ENCODE results near the gene LHX2.

The LHX2 gene

DNA sequence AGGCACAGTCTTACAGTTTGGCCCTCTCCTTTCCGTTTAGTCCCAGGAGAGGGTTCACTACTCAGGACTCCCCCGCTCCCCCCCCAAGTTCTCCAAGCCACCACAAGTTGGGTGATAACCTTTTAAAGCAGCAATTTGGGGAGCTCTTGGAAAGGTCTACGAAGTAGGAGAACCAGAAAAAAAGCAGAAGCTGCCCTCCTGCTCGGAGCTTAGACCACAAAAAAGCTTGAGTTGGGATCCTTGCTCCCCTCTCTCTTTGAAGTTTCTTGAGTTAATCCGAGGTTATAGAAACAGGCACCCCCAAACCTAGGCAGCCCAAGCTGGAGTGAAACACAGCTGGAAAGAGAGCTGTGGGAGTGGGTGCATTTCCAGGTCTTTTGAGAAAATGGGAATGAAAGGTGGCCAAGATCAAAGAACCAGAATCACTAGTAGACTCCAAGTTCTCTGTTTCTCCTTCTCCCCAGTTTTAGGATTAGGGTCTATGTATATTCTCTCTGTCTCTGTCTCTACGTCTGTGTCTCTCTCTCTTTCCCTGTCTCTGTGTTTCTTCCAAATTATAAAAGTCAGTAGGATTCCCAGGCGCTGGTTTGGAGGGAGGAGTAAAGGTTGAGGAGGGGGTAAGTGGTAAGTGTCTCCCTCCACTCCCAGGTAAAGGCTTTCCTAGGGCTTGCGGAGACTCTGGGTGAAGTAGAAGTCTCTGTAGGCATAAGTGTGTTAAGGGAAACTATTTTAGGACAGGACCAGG is 2.8 kb downstream of the LHX2 start:
- no peak for DNase-seq

DNA sequence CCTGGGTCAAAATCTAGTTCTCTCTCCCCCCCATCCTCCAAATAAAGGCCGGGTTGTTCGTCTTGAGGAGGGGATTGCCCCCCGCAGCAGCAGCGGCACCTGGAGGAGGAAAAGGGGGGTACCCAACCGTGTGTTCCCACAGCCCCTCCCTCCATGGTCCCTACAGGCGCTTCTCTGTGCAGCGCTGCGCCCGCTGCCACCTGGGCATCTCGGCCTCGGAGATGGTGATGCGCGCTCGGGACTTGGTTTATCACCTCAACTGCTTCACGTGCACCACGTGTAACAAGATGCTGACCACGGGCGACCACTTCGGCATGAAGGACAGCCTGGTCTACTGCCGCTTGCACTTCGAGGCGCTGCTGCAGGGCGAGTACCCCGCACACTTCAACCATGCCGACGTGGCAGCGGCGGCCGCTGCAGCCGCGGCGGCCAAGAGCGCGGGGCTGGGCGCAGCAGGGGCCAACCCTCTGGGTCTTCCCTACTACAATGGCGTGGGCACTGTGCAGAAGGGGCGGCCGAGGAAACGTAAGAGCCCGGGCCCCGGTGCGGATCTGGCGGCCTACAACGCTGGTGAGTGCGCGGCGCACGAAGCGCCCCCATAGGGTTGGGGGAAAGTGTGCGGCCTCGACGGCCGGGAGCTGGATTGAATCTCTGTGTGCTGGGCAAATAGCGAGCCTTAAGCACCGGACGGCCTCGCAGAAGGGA is 3.5 kb downstream of the LHX2 start:
- DNase-seq: no peak

DNA sequence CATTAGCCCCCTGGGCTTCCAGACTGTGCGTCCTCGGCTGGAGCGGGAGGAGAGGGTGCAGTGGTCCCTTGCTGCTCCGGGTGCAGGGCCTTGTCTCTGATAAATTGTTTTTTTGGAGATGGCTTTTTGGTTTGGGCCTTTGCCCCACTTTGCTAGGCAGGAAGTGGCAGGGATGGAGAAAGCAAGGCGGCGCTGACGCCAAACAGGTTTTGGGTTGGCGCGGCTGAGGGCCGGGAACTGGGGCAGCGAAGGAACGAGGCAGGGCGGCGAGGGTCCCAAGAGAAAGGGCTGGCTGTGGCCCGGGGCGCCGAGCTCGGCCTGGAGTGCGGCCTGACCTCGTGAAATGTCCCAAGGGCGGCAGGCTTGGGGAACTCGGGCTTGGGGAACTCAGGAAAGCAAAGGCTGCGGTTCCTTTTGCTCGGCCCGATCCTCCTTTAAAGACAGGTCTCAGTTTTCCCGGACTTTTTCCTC is 4.1 kb downstream of the LHX2 start:
- no peak for DNase-seq

DNA sequence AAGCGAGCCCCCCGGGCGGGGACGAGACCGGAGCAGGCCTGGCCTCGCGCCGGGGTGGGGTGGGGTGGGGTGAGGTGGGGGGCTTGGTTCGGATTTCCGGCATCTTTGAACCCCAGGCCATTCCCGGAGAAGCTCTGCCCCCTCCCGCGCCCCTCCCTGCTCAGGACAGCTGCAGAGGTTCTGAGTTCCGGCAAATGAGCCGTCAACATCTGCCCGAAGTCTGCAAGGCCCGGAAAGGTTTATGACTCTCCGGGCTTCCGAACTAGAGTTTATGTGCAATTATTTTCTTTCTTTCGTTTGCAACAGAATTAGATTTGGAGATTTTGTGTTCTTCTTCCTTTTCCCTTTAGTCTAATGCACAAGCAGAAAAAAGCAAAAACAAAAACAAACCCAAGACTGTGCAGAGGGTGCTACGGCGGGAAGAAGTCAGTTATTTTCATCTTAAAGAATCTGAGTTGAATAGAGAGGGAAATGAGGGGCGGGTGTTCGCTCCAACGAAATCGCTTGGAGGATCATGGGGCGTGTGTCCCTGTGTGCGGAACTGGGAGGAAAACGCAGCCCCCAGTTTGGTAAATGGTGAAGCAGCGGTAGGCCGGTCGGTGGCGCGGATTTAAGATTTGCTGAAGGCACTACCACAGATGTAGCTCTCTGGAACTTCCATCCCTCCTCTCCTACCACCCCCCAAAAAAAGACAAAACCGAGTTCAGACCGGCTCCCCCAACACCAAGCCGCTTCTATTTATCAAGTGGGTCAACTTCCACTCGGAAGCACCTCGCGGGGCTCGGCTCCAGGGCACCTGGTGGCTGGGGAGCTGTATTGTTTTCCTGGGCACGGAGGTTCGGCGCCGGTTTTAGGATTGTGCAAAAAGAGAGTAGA is 4.8 kb downstream of the LHX2 start:
- DNase-seq: no peak

DNA sequence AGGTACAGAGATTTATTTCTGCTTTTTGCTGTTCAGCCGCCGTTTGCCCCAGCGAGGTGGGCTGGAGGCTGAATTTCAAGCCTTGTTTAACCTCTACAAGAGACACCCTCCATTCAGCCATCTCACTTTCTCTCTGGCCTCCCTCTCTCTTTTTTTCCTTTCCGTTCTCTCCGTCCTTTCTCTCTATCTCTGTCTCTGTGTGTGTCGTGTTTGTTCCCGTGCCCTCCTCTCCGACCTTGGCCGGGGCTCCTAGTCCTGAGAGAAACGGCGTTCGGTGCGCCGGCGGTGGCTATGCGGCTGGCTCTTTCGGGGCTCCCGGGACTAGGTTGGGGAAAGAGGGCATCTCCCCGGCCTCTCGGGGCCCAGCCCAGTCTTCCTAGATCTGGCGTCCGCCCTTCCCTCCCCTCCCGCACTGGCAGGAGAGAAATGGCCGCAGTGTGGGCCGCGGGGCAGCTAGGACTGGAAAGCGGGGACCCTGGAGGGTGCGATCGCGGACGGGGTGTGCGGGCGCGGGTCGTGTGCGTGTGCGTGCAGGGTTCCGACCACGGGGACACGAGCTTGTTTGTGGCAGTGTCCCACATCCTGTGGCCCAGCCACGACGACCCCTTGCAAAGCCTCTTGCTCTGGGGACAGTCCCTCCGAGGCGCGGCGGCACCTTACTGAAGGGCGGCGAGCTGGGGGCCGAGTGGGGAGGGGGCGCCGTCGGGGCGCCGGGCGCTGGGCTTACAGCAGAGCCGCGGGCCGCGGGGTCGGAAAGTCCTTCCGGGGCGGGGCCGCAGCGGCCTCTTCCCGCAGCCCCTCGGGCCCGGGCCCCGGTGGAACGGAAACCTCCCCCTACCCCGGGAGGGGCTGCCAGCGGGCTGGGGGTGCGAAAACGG is 5.7 kb downstream of the LHX2 start:
- DNase-seq: no peak

DNA sequence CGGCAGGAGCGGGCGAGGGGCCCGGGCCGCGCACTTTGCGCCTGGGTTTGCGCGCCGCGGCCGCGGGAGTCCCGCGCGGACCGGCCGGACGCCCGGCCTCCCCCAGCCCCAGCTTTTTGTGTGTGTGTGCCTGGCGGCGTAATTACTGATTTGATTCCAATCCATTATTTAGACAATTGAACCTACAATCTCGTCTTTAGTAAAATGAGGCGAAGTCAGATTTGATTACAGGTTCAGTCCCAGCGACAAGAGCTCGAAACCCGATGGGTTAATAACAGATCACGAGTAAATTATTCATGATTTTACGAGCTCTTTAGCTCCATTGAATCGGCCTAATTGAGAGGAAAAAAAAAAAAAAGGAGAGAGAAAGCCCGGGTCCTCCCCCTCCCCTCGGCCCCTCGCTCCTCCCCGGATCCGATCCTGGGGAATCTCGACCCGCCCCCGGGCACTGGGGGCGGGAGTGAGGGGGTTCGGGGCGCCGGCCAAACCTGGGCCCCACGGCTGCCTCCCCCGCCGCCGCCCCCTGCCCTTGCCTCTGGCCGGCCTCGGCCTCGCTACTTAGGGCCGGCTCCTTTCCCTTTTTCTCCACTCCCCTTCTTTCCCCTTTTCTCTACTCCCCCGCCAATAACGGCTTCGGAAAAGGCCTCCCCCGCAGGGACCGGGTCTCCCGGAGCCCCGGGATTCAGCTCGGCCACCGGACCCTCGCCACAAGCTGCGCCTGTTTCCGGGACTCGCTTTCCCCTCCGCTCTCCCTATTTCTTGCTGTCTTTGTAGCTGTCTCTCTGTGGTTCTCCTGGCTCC is 6.6 kb downstream of the LHX2 start:
- no peak for DNase-seq

DNA sequence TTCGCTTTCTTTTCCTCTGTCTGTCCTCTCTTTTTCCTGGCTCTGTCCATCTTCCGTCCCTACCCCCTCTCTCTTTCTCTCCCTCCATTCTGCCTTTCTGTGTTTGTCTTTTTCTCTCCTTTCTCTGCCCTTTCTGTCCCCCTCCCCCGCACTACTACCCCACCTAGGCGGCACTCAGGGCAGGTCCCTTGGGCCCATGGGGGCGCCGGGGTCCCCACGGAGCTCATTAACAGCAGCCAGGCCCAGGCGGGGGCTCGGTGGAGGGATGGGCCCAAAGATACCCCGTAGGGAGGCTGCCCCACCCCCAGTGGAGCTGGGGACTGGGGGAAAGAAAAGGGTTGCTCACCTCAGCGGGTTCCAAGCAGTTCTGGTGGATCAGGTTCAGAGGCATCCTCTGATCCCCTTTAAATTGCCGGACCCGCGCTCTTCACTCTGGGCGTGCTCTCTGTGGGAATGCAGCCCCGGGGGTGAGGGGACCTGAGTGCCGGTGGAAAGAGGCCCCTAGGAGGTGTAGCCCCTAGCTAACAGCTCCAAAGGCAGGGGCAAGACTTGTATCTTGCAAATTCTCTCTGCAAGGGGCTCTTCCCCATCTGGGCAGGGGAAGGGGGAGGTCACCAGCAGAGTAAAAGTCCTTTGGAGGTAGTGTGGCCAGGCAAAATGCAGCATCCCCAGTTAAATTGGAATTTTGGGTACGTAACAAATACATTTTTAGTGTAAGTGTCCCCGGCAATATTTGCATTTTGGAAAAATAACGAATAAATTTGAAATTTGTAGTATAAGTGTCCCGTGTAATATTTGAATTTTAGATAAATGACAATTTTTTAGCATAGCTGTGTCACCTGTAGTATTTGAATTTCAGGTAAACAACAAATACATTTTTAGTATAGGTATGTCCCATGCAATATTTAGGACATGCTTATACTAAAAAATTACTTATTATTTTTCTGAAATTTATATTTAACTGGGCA is 7.4 kb downstream of the LHX2 start:
- no peak for DNase-seq

DNA sequence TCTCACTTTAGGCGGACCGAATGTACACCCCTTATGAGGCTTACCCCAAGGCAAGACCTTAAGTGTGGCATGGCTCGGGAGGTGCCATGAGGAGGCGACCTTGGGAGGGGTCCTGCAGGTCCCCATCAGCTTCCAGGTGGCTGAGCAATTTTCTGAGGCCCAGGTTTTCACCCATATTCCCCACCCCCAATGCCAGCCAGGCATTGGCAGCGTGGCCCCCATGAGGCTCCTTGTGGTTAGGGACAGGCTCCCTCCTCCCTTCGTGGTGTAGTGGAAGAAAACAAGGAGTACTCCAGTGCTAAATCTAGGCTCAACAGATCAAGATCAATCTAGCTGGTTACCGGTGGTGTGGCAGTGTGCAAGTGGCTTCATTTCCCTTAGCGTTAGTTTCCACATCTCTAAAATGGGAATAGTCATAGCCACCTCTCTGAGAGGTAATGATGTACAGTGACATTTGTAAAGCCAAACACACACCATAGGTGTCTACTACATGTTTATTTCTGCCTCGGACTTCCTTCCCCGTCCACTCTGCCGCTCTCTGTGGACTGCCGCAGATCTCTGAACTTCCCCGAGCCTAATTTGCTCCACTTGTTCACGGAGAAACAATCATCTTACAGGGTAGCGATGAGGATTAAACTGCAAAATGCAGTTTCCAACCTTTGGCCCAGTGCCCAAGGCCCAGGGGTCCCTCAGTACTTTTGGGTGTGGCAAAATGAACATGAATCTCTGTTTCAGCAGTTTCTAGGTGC is 8.4 kb downstream of the LHX2 start:
- DNase-seq: no peak

DNA sequence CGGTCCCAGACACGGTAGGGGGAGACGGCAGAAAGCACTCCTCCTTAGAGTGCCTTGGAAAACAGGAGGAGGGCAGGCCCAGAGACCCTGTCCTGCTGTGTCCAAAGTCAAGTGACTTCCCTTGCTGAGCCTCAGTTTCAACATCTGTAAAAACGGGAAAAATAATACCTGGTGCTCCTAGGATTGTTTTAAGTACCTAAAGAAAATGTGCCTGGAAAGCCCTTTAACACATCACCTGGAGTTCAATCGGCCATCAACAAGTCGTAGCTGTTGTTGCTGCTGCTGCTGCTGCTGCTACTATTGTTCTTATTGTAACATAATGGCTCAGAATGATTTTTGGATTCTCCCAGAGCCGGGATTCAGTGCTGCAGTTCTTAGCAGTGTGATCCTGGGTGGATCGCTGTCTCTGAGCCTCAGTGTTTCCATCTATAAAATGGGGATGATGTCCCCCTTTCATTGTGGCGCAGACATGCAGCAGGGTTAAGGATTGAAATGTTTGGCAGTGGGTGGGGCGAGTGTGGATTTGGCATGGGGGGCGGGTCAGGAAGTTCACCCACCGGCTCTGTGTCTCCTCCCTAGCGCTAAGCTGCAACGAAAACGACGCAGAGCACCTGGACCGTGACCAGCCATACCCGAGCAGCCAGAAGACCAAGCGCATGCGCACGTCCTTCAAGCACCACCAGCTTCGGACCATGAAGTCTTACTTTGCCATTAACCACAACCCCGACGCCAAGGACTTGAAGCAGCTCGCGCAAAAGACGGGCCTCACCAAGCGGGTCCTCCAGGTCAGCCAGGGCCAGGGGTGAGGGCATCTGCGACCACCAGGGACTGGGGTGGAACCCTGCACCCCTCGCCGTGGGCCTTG is 9.2 kb downstream of the LHX2 start:
- no peak for DNase-seq

DNA sequence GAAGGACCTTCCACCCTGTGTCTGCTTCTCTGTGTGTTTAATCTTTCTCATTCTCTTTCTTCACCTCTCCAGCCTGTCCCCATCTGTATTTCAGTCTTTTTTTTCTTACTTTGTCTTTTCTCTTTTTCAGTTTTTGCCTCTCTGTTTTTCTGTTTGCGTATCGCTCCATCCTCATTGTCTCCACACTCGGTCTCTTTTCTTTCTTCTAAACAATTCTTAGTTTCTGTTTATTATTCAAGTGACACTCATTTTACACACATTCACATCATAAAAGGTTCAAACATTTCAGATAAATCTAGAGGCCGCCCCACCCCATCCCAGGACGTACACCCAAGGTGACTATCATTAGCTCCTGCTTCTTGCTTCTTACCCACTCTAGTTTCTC is 9.8 kb downstream of the LHX2 start:
- DNase-seq: no peak

DNA sequence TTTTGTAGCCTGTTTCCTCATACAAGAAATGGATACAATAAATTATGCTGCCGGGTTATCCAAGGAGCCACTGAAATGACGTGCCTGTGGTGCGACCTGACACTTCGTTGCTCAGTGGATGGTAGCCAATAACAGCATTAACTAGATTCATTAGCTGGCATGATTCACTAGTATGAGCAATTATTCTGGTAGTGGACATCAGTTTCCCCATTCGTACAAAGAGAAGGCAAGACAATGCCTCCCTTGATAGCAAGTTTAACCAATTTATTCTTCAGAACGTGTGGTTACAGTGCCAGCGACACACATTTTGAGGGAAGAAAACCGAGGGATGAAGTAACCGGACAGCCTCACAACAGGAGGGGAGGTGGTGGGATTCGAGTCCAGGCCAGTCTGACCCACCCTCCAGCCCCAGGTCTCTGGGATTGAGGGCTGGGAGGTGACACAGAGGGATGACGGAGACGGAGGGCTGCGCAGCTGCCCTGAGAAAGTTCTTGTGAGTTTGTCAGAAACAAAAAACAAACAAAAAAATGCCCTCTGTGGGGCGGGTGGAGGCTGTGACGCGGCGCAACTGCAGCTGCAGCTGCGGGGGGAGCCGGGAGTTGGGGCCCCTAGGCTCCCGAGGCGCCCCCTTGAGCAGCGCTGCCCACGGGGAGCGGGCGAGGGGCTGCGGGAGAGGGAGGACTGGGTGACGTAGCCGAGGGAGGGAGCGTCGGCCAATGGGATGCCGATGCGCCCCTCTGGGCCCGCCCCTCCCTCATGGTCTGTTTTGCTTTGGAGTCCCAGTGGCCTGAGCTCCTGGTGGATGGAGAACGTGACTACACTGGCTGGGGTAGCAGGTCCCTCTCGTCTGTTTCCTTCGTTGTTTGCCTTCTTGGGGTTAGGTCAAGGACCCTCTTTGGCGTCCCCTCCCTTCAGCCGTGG is 10.9 kb downstream of the LHX2 start:
- no peak for DNase-seq

DNA sequence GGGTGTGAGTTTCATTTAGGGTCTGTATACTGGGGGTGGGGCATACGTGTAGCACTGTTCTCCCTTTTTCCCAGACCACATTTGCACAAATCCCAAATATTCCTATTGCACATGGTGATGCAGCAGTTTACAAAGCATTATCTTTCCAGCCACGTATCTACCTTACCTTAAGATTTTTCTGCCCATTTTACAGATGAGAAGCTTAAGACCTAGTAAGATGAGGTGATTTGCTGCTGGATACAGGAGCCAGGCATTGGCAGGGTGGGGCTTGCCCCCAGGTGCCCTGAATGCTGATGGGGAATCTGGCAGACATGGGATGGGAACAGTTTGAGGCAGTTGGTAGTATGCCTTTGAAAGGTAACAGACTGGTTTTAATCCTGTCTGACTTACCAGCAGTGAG is 12.5 kb downstream of the LHX2 start:
- no peak for DNase-seq

DNA sequence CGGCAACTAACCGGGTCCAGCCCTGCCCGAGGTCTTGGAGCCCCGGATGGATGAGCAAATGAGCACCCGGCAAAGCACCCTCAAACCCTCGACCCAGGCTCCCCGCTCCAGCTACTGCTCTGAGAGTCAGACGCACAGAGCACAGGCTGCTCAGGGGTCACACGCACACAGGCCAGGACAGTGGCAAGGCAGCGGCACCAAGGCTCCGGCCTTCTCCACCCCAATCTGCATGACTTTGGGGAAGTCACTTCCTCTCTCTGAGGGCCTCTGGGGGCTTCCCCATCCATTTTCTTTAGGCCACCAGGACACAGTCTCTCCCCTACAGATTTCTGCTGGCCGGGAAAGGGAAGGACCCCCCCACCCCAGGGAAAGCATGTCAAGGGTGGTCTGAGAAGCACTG is 18.0 kb downstream of the LHX2 start:
- no peak for DNase-seq

DNA sequence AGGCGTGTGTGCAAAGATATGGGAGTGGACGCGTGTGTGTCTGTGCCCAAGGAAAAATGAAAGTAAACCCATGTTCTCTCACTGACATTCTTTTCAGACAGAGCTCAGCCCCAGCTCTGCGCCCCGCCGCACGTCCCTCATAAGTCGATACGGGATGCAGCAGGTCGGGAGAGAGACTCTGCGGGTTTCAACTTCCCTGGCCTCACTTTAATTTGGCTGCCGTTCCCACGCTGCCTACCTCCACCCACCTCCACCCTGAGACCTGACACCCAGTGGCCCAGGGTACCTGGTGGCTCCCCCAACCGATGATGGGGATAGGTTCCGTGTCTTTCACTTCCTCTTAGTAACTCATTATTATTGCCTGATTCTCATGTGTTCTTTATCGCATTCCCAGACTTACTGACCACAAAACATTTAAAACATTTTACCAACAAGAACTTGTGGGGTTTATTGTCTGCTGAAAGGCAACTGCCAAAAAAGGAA is 19.4 kb downstream of the LHX2 start:
- no peak for DNase-seq

DNA sequence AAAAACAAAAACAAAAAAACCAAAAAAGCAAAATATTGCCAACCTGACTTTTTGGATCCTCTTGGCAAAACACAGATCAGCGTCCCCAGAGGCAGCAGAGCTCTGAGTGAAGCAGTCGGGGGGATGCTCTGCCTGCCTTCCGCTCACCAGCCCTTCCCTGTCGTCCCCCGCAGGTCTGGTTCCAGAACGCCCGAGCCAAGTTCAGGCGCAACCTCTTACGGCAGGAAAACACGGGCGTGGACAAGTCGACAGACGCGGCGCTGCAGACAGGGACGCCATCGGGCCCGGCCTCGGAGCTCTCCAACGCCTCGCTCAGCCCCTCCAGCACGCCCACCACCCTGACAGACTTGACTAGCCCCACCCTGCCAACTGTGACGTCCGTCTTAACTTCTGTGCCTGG is 20.7 kb downstream of the LHX2 start:
- no peak for DNase-seq

DNA sequence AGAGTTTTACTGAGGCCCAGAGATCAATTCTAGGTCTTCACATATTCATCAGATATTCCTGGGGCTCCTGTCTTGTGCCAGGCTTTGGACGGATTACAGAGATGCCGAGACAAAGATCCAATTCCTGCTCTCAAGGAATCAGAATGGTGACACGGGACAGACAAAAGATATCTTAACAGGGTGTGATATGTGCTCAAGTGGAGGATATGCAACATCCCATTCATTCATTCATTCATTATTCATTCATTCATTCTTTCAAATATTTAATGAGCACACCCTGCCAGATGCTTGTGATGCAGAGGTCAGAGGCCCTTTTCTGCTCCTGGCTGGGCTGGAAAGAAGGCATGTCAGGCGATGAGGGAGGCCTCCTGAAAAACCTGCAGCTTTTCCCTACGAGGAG is 21.8 kb downstream of the LHX2 start:
- no peak for DNase-seq

DNA sequence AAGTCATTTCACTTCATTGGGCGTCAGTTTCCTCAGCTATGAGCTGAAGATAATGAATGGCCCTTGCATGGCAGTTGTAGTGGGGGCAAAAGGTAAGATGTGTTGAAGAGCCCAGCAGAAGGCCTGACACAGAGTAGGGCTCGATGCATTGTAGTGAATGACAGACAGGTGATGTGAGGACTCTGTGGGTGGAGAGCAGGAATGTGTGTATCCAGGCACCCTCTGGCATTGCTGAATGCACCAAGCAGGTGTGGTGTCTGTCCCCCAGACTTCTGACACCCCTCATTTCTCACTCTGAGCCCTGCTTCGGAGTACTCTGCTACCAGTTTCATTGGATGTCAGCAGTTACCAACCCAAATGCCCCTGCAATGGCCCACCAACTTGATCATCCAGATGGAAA is 22.4 kb downstream of the LHX2 start:
- DNase-seq: no peak
